ENCODE results near the gene HOXC10. TPM values are rescaled to one million over a fixed set of nuclear protein-coding genes. Genes with fewer than 3 reads are reported as not detected.
A peak's percentile ranks its signal among the peaks of the same experiment; 100 is the strongest.

The HOXC10 gene
- total and polyA plus RNA-seq, 12 donors: 0.34 to 4.5 (median 1.5) TPM; not detected in 3

GRCh38 chr12:53995378-53996239 is 10.7 kb downstream of the HOXC10 start:
- Histone ChIP-seq H3K4me1 (replicated peaks in 1 of 2) (peaks cover 12 to 21% of the 10 kb centered on the region in 2 donors), H3K36me3 (replicated peaks in 1 of 2) (no peaks in the 10 kb centered on the region), H3K27me3 (peaks cover 59% of the 10 kb centered on the region), H3K9me3 (replicated peaks in 1 of 3) (no peaks in the 10 kb centered on the region), H3K4me3 (peak overlapping the region in 1 of 4 donors; percentile 6), H3K27ac (peak overlapping the region in 1 of 5 donors; percentile 56)
- TF ChIP-seq CTCF (IDR thresholded peaks at IDR 0.05) (no peak), POLR2A (IDR thresholded peaks at IDR 0.05) (no peak)
- WGBS, 4 donors: 34 to 62% (median 45%) methylated on average over 29 to 48 of the region's 48 CpGs
- intact Hi-C loops (cut with DNase I): no loop called here
- DNase-seq: no peak

DNA sequence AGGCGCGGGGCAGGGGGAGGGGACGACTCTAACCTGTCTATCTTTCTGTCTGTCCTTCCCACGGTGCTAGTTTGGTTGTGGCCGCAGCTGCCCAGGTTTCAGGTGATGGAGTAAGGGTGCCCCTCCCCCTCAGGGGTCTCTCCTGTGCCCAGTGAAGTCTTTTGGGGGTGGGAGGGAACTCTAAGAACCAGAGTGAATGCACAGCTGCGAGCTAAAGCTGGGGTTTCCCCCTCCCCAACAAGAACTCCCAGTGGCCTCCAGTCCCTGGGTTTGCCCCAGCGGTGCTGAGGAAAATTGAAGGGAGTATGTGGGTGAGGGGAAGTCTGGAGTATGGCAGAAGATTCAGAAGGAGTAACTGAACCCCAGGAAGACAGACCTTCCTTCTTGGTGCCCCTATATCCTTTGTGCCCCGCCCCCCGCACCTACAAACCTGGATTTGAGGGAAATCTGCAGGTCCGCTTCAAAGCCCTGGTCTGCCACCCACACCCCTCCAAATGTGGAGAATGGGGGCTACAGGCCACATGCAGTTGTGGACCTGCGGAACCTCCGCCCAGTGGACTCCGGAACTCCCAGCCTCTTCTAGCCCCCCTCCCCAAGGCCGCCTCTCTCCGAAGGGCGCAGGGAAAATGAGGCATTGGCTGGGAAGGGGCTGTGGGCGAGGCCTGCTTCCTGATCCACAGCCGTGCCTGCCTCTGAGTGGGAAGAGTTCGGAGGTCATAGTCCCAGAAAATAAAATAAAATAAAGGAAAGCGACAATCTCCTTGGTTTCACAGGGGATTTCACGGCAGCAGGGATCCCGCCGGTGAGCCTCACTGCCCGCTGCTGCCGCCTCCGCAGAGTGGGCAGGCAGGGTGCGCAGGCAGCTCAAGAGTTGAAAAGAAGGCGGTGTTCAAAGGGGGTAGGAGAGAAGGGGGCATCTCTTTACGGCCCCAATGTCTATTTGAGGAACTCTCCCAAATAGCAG is 11.6 kb downstream of the HOXC10 start:
- 66 to 81% (median 70%) methylated on average over 22 to 29 of the region's 29 CpGs for WGBS, 4 donors
- DNase-seq: no peak
- Histone ChIP-seq H3K9me3 (replicated peaks in 1 of 3) (no peaks in the 10 kb centered on the region), H3K36me3 (replicated peaks in 1 of 2) (no peaks in the 10 kb centered on the region), H3K27me3 (peaks cover 50% of the 10 kb centered on the region), H3K27ac (peak overlapping the region in 1 of 5 donors; percentile 56), H3K4me1 (replicated peaks in 1 of 2) (peaks cover 14 to 26% of the 10 kb centered on the region in 2 donors), H3K4me3 (peak overlapping the region in 1 of 4 donors; percentile 6)
- intact Hi-C loops (cut with DNase I): no loop called here
- TF ChIP-seq POLR2A (IDR thresholded peaks at IDR 0.05) (no peak), CTCF (IDR thresholded peaks at IDR 0.05) (no peak)

DNA sequence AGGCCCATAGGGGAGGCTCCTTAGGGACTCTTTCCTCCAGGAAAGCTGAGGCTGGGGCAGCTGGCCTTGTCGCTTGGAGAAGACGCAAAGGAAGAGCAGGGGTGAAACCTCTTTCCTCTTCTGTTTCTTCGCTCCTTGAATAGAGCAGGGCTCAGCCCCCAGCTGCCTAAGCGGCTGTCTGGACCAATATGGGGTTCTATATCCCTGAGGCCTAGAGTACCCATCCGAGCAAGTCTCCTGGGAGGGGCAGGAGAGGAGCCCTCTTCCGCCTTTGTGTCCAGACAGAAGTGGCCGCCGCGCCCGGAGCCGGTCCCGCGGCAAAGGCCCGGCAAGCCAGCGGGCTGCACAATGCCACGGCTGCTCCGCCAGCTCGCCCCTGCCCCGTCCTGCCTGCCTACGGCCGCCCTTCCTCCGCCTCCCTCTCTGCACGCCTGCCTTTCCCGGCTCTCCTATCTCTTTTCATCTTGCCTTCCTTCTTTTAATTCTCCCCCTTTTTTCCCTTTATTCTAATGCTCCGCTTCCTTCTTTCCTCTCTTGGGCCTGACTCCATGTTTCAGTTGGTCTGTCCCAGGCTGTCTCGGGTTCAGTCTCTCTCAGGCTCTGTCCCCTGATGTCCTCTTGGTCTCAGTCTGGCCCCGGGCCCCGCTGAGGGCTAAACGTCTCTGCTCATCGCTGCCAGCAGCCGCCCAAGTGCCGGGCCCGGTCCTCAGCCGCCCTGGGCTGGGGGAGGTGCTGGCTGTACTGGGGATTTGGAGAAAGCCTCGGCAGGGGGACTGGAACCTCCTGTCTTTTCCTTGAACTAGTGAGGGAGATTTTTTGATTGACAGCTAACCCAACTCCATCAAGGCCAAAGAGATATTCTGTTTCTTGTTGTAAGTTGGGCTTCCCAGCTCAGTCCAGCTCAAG is 12.5 kb downstream of the HOXC10 start:
- Histone ChIP-seq H3K4me3 (no peak overlapping the region), H3K36me3 (replicated peaks in 1 of 2) (no peaks in the 10 kb centered on the region), H3K27me3 (peaks cover 40% of the 10 kb centered on the region), H3K9me3 (replicated peaks in 1 of 3) (no peaks in the 10 kb centered on the region), H3K27ac (peak overlapping the region in 1 of 5 donors; percentile 3), H3K4me1 (replicated peaks in 1 of 2) (peaks cover 14 to 26% of the 10 kb centered on the region in 2 donors)
- 43 to 68% (median 59%) methylated on average over 32 to 35 of the region's 35 CpGs for WGBS, 4 donors
- DNase-seq: no peak
- TF ChIP-seq POLR2A (IDR thresholded peaks at IDR 0.05) (no peak), CTCF (IDR thresholded peaks at IDR 0.05) (no peak)
- intact Hi-C loops (cut with DNase I): no loop called here

Measured in adrenal gland (tissue), 12 donors.